SK-MEL-5 (cell line): ENCODE results near the gene AKR1C3. TPM values are rescaled to one million over a fixed set of nuclear protein-coding genes. Genes with fewer than 3 reads are reported as not detected.
"Not testable (repeated sequence)": the region's sequence is repeated elsewhere in the genome, so short reads cannot be mapped to it uniquely, and the experiment has no call there.

ENCODE experiments used
- DNase-seq: peaks from one replicate; pipeline ENCODE4 v3.0.0-alpha.2; 2016; ENCODE audit warnings: low read depth, low spot score
- in situ Hi-C: cut with HindIII; loops from 2 replicates; pipeline ENCODE4 v1.10.0; 2016; ENCODE audit warnings: low sequenced_read_pairs, high pct_unique_total_duplicates, low pct_unique_long_range_greater_than_20kb
- polyA plus RNA-seq, 2 experiments: library from polyadenylated mRNA; depleted of rRNA; stranded (reverse); fragments of >200 nt; gene quantifications; 2 replicates each; pipeline ENCODE4 v1.2.3, GENCODE V29; 2015
- total RNA-seq: library from RNA; depleted of rRNA; stranded (reverse); fragments of >200 nt; shearing (Covaris generic); gene quantifications from 2 replicates; pipeline ENCODE4 v1.2.3, GENCODE V29; 2014; rRNA removed

Gene AKR1C3
- total RNA-seq = not detected in 2 replicates
- polyA plus RNA-seq (2015; cell fraction: cytosol; rRNA removed) = 0.37 TPM in 1 of 2 replicates, not detected in the other
- polyA plus RNA-seq (2015; cell fraction: nucleus; rRNA removed) = not detected in 2 replicates

- DNase-seq = peak; percentile 63
- in situ Hi-C loops = no loop called here
Measured at GRCh38 chr10:5094265-5095205, at the start of gene AKR1C3. AKR1C3 (plus strand) TSS chr10:5094414; CDS start chr10:5094445, 31 bp downstream.

GRCh38 chr10:5045095-5045494, 49.1 kb upstream of the AKR1C3 start:
- in situ Hi-C loops = no loop called here

DNA sequence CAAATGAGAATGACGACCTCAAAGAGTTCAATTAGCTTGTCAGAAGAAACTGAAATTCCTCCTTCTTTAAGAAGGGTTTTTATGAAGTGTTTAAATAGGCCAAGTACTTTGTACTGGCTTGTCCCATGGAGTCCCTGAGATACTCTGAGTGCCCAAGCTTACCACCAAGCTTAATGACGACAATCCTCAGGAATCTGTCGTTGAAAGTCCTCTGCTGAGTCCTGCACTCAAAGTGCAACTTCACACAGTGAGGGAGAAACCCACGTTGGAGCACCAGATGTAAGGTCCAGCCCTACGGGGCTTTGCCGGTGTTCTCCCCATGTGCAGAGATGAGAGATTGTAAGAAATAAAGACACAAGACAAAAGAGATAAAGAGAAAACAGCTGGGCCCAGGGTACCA, 47.8 kb upstream of the AKR1C3 start:
- DNase-seq = no peak
- in situ Hi-C loops = no loop called here

More at GRCh38 chr10:5045095-5045494, 49.1 kb upstream of the AKR1C3 start:
- DNase-seq = no peak

DNA sequence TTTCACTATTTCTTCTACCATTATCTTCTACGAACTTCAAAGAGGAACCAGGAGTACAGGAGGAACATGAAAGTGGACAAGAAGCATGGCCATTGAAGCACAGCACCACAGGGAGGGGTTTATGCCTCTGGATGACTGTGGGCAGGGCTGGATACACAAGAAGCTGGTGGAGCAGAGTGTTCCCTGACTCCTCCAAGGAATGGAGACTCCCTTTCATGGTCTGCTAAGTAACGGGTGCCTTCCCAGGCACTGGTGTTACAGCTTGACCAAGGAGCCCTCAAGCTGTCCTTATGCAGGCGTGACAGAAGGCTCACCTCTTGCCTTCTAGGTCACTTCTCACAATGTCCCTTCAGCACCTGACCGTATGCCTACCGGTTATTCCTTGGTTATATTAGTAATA, 47.2 kb upstream of the AKR1C3 start:
- DNase-seq, in situ Hi-C loops: not testable (repeated sequence)

- in situ Hi-C loops = no loop called here
- no peak for DNase-seq
Measured at GRCh38 chr10:5047912-5048628, 46.1 kb upstream of the AKR1C3 start.

GRCh38 chr10:5052951-5053500, 41.2 kb upstream of the AKR1C3 start:
- in situ Hi-C loops, DNase-seq: not testable (repeated sequence)

DNA sequence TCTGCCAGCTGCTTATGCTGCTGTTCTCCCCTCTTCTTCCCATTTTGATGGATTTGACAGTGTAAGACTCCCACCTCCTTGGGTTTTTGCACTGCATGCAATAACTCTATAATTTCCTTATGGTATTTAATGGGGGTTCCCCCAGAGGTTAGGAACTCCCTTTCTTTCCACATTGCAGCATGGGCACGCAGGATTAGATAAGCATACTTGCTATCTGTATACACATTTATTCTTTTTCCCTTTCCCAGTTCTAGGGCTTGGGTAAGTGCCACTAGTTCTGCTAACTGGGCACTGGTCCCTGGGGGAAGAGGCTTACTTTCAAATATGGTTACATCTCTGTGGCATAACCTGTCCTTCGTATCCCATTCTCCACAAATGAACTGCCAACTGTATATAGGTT, 39.4 kb upstream of the AKR1C3 start:
- in situ Hi-C loops, DNase-seq: not testable (repeated sequence)

DNA sequence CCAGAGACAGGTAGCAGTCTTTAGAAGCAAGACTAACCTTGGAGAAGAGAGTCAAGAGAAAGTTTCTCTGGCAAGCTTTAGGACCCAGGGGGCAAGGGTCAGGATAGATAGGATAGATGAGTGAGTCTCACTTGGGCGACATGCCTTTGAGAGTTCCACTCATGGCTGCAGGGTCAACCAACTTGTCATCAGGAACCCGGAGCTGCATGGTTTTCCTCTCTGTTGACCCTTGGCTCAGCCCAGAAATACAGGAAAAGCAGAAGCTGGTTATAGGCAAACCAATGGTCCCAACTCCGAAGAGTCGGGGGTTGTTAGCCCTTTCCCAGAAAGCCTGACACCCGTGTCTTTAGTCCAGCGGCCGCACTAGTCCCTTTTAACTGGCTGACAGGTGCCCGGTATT, 34.9 kb upstream of the AKR1C3 start:
- in situ Hi-C loops, DNase-seq: not testable (repeated sequence)

DNA sequence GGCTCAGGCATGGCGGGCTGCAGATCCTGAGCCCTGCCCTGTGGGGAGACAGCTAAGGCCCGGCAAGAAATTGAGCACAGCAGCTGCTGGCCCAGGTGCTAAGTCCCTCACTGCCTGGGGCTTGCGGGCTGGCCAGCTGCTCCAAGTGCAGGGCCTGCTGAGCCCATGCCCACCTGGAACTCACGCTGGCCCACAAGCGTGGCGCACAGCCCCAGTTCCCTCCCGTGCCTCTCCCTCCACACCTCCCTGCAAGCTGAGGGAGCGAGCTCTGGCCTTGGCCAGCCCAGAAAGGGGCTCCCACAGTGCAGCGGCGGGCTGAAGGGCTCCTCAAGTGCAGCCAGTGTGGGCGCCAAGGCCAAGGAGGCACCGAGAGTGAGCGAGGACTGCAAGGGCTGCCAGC, 33.4 kb upstream of the AKR1C3 start:
- in situ Hi-C loops, DNase-seq: not testable (repeated sequence)

DNA sequence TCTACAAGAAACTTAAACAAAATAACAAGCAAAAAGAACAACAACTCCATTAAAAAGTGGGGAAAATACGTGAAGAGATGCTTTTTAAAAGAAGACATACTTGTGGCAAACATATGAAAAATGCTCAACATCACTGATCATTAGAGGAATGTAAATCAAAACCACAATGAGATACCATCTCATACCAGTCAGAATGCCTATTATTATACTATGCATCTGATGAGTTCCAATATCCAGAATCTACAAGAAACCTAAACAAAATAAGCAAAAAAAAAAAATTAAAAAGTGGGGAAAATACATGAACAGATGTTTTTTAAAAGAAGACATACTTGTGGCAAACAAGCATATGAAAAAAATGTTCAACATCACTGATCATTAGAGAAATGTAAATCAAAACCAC, 29.6 kb upstream of the AKR1C3 start:
- DNase-seq = no peak

GRCh38 chr10:5068274-5068984, 25.8 kb upstream of the AKR1C3 start:
- no peak for DNase-seq
- in situ Hi-C loops = no loop called here

More for the DNA sequence above, 29.6 kb upstream of the AKR1C3 start:
- in situ Hi-C loops = no loop called here

- no peak for DNase-seq
- in situ Hi-C loops = no loop called here
Measured at GRCh38 chr10:5070648-5071410, 23.4 kb upstream of the AKR1C3 start.

DNA sequence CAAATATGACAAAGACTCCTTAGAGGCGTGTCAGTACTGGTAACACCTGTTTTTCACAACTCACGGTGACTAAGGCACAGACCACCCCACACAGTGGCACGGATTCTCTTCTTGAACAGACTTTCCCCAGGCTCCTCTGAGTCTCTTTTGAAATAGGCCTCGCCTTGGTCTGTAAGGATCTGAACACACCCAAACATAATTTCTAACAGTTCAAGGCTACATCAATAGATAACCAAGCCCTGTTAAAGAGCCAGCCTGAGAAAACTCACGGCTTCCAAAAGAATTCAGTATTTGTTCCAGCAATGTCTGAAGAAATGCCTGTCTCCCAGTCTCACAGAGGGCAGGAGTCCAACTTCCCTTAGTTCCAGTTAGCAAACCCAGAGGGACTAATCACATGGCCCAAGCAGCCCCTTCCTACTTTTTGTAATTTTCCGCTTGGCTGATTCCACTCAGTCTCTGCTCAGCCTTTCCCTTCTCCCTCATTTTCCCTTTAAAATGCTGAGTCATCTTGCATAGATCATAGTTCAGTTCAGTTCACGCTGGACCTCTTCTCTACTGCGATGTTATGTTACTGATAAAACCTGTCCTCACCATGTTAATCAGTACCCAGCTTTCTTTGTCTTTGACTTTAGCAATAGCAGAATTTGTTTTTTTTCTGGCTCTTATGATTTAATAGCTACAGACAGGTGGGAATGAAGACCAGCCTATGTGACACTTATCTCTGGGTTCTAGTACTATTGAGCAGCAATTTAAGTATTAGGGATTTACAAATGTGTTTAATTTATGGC, 22.6 kb upstream of the AKR1C3 start:
- in situ Hi-C loops = no loop called here

DNA sequence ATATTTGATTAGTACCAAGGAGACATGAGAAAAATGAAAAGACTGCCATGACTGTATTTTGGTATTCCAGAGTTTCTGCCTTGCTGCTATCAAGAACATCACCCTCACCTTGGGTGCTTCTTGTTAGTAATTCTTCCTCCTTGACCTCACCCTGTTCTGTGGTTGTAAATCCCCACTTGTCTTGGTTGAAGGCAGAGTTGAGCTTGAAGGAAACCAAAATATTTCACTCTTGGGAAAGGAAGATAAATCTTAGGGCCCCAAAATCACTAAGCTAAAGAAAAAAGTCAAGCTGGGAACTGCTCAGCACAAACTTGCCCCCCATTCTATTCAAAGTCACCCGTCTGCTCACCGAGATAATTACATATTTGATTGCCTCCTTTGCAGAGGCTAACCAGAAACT, 20.6 kb upstream of the AKR1C3 start:
- in situ Hi-C loops = no loop called here
- no peak for DNase-seq

More for the DNA sequence above, 22.6 kb upstream of the AKR1C3 start:
- no peak for DNase-seq

DNA sequence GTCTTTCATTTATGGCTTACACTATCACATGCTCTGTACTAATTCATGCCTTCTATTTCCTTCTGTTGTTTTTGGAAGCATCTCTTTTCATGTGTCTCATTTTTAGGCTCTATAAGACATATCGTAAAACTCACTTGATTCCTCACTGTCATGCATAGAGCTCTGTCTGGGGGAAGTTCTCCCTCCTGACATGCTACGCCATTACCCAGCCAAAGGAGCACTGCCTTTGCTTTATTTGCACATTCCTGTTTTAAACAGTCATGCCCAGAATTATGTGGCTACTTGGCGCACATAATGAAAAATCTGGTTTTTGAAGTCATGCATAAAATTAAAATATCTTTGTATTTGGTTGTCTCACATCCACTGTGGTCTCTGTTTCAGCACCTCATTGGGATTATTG, 17.6 kb upstream of the AKR1C3 start:
- in situ Hi-C loops = no loop called here
- no peak for DNase-seq

GRCh38 chr10:5078547-5079180, 15.6 kb upstream of the AKR1C3 start:
- in situ Hi-C loops = no loop called here
- no peak for DNase-seq
